ENCODE results near the gene SQOR.
"Not testable (repeated sequence)": the region's sequence is repeated elsewhere in the genome, so short reads cannot be mapped to it uniquely, and the experiment has no call there.

Gene SQOR

DNA sequence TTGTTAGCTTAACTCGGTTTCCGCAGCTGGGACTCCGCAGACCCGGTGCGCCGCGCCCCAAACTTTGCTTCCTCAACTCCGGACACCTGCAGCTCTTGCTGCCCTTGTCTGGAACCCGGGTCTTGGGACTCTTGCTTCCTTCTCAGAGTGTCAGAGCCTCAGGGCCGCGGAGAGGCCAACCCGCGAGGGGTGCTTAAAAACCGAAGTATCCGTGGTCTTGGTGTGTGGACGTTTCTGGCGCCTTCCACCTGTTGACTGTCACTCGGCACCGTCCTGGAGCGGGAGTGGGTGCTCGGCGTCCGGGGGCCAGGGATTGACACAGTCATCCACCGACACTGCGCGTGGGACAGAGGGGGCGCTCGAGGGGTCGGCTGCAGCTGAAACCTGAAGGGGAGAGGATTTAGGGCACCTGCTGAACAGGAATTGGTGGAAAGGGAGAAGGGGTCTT is 386 bp downstream of the SQOR start:
- peak; percentile 82 for DNase-seq

DNA sequence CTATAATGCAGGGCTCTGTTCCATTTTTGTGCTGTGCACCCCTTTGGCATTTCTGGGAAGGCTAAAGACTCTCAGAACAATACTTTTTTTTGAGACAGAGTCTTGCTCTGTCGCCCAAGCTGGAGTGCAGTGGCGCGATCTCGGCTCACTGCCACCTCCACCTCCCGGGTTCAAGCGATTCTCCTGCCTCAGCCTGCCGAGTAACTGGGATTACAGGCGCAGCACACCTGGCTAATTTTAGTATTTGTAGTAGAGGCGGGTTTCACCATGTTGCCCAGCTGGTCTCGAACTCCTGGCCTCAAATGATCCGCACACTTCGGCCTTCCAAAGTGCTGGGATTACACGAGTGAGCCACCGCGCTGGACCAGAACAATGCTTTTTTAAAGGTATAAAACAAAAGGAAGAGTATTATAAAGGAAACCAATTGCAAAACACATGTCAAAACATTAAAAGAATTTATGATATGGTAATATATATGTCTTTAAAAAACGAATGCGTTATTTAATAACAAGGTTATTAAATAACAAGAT is 999 bp downstream of the SQOR start:
- no peak for DNase-seq

DNA sequence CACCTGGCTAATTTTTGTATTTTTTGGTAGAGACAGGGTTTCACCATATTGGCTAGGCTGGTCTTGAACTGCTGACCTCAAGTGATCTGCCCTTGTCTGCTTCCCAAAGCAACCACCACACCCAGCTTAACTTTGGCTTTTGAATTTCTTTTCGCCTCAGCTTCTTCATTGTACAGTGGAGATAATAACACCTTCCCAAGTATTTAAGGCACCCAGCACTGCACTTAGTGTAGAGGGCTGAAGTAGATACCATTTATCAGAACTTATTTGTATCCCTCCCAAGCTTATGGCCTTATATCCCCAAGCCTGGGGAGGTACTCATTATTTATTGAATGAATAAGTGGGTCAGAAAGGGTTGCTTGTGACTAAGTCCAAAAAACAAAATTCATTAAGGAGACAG is 2.3 kb downstream of the SQOR start:
- no peak for DNase-seq

DNA sequence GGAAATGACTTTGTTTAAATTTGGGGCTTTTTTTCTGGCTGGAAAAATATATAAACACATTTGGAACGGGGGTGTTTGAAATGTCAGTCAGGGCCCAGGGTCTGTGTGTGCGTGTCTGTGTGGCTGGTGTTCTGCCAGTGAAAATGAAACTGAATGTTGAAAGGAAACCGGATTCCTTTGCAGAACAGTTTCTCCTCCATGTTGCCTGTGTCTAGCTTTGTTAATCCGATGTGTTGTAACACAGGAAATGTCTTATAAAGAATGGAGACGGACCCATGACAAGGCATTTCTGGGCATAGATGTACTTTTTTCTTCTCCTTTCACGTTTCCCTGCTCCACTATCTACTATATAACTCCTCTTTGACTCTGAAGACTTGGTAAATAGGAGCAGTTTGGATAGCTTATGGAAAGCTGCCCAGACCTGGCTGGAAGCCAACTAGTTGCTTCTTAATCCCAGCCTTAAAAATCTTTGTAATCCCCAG is 2.8 kb downstream of the SQOR start:
- DNase-seq: no peak

DNA sequence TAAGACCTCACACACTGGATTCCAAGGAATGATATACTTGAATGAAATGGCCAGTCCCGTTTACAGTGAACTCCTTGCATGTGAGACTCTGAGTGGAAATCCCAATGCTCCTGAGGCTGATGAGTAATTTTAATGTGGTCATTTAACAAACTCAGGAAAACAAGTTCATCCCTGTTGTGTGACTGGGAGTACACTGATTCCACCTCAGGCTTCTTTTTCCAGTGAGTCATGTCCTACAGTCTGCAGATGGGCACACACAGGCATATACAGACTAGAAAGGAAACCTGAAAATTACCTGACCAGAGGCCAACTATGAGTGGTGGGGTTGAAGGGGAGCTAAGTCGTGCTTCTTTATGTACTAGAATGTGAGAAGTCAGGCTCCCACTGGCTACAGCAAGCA is 5.8 kb downstream of the SQOR start:
- no peak for DNase-seq

DNA sequence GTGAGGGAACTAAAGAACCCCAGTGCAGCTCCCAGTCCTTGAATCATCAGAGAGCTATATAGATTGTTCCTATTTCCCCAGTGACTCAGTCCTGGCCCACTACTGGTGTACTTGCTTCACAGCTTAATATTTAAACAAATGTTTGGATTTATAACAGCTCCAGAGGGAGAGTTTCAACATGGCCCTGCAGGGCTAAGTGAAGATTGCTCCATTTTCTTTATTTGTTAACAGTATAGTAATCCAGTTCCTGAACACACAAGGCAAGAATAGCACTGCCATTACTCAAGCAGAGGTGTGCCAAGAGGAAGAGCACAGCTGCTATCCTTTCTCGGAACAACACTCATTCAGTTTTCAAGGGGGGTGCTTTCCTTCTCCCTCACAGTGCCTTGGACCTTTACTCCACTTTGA is 6.5 kb downstream of the SQOR start:
- no peak for DNase-seq

DNA sequence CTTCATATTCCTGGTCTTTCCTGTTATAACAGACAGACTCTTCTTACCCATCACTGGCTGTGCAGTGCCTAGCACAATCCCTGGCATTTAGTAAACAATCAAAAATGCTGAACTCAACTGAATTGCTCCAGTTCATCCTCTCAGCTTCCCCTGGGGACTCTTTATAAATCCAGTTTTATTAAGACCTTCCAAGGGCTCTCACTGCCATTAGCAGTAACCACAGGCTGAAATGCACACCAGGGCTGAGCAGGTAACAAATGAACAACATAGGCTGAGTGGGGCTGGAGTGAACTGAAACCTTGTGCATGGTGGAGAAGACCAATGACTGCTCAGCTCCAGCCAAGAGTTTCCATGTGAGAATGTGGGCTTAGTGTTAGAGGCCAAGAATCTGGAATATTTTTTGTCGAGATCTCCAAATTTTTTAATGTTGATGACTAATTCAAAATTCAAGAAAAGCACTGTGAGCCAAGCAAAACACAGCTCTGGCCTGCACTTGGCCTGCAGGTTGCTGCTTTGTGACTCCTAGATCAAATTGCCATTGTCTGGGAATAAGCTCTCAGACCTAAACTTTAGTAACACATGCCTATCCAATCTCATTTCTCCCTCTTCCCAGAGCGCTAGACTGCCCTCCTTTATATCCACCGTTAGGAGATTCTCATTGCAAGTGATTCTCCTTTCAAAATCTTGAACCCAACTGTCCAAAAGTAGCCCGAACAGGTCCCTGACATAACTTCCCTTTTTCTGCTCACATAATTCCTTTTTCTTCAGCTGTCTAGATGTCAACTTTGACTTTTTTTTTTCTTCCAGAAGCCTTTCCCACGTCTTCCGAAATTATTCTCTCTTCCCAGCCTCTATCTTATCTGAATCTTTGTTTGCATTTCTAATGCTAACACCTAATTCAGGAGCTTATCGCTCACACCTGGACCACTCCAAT is 7.4 kb downstream of the SQOR start:
- DNase-seq: no peak

DNA sequence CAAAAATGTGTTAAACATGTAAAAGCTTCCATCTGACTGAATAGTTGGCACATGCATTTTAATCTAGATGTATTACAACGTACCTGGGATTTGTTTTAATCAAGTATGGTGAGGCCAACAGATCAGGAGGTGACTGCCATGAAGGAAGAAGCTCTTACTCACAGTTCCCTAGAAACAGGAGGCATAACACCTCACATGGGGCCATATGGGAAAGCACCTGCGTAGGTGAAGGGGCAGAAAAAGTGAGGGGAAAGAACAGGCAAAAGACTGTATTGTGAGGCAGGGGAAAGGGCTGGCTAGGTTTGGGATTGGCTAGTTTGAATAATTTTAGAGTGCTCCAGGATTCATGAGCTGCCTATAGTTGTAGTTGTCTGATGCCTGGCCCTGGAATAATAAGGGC is 9.6 kb downstream of the SQOR start:
- no peak for DNase-seq

DNA sequence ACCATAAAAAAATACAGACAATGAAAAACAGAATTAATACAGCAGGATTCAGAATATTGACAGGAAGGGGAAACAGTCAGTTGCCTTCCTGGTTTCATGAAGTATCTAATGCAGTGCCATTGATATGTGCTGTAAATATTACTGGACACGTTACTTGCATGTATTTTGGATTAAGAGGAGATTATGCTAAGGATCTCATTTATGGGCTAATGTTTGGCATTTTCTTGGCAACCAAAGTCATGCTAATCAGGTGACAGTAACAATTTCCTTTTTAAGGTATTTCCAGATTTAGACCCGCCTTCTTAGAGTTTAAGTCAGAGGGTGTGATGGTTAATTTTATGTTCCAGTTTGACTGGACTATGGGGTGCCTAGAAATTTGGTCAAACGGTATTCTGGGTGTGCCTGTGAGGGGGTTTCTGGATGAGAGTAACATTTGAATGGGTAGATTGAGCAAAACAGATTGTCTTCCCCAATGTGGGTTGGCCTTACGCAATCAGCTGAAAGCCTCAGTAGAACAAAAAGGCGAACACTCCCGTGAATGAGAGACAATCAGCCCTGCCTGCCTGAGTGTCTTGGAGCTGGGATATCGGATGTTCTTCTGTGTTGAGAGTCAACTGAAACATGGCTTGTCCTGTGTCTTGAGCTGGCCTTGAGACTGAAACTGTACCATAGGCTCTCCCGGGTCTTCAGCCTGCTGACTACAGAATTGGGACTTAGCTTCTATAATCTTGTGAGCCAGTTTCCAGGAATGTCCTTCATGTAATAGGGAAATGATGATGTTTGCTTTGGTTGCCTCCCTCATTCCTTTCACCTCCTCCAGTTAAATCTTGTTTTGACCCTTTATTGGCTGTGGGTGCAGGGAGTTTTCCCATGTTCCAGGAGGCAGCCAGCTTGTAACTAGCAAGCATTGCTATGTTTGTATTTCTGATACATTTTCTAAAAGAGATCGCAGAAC is 10.5 kb downstream of the SQOR start:
- no peak for DNase-seq

DNA sequence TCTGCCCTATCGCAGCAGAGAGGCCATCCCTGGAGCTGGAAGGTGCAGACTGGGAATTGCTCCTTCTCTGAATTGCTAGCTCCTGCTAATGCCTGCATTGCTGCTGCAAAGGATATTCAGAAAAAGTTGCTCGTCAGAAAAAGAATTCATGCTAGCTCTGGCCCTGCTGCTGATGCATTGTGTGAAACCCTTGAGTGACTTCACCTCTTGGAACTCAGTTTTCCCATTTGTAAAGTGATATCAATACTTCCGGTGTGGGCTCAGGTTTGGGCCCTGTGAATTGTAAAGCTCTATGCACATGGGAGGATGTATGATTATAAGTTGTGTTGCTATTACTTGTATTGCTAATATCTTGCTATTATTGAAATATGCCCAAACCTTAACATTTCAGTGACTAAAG is 11.4 kb downstream of the SQOR start:
- no peak for DNase-seq

DNA sequence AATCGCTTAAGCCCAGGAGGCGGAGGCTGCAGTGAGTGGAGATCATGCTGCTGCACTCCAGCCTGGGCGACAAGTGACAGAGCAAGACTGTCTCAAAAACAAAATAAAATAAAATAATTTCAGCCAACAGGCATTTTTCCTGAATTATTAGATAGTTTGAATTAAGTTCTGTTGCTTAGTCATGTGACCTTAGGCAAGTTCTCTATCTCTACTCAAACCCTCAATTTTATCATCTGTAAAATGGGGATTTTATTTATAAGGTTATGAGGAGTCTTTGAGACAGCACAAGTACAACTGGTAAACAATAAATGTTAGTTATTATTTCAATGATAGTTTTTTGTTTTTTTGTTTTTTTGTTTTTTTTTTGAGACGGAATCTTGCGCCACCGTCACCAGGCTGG is 13.0 kb downstream of the SQOR start:
- DNase-seq: no peak

DNA sequence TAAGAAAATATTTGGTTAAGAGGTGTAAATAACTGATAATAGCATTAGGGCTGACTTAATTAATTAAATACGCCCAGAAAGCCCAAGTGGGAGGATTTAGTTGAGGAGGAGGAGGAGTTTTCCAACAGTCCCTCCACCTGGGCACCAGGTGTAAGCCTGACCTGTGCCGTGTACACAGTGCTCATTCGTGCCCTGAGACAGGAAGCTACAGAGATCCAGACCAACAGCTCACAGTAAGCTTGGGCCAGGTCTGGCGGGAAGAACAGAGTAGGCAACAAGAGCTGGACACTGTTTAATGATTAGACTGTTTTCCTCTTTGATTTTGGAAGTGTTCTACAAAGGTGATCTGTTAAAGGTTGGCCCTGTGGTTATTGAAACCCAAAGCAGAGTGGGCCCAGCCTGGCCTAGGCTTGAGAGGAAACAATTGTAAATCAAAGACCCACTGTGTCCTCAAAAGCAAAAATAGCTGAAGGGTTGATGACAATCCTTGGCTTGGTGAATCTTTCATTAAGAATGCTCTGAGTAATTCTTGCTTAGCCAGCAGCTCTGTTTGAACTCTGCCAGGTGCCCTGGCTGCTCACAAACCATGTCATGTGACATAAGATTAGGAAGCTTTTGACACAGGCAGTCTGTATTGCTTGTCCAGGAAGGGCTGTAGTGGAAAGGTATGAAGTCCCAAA is 13.8 kb downstream of the SQOR start:
- DNase-seq: no peak

DNA sequence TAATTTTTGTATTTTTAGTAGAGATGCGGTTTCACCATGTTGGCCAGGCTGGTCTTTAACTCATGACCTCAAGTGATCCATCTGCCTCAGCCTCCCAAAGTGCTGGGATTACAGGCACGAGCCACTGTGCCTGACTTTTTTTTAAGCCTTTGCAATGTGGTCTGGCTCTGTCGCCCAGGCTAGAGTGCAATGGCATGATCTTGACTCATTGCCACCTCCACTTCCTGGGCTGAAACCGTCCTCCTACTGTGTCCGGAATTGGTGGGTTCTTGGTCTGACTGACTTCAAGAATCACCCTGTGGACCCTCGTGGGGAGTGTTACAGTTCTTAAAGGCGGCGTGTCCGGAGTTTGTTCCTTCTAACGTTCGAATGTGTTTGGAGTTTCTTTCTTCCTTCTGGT is 15.2 kb downstream of the SQOR start:
- DNase-seq: not testable (repeated sequence)

DNA sequence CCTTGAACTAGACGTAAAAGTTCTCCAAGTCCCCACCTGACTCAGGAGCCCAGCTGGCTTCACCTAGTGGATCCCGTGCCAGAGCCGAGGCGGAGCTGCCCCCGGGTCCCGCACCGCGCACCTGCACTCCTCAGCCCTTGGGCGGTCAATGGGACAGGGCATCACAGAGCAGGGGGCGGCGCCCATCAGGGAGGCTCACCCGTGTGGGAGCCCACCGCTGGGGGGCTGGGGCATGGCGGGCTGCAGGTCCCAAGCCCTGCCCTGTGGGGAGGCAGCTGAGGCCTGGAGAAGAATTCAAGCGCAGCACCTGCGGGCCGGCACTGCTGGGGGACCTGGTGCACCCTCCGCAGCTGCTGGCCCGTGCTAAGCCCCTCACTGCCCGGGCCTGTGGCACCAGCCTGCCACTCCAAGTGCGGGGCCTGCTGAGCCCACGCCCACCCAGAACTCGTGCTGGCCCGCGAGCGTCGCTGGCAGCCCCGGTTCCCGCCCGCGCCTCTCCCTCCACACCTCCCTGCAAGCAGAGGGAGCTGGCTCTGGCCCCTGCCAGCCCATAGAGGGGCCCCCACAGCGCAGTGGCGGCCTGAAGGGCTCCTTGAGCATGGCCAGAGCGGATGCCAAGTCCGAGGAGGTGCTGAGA is 16.2 kb downstream of the SQOR start:
- DNase-seq: no peak

DNA sequence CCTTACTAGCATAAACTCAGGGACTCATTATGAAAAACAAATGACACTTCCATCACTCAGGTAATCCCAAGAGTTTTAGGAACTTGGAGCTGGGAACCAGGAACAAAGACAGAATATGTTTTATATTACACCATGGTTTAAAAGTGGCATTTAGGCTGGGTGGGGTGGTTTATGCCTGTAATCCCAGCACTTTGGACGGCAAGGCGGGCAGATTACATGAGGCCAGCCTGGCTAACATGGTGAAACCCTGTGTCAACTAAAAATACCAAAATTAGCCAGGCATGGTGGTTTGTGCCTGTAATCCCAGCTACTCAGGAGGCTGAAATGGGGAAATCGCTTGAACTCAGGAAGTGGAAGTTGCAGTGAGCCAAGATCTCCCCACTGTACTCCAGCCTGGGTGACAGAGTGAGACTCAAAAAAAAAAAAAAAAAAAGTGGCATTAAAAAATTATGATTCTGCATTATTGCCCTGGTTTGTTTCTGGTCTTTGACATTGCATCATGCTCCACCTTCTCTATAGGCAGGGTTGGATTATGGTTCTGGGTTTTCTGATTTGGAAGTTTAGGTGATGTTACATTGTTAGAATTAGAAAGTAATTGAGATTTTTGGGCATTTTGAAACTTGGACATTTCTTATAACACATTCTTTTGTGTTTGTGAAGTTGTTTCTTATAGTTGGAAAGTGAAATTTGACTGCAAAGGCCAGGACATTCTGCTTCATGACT is 19.0 kb downstream of the SQOR start:
- no peak for DNase-seq

DNA sequence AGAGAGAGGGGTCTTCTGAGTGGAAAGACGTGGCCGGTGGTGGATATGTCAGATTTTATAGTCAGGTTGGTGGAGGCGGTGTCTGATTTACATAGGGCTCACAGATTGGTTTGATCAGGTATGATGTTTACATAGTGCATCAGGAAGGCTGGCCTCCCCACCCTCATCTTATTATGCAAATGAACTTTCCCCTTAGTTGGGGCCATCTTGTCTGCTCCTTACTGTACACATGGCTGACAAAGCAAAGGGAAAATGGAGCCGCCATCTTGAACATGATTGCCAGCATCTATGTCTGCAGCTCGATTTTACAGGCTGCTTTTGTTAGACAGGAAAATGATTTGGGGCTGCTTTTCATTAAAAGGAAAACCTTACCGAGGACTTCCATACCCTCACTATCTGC is 19.9 kb downstream of the SQOR start:
- no peak for DNase-seq

DNA sequence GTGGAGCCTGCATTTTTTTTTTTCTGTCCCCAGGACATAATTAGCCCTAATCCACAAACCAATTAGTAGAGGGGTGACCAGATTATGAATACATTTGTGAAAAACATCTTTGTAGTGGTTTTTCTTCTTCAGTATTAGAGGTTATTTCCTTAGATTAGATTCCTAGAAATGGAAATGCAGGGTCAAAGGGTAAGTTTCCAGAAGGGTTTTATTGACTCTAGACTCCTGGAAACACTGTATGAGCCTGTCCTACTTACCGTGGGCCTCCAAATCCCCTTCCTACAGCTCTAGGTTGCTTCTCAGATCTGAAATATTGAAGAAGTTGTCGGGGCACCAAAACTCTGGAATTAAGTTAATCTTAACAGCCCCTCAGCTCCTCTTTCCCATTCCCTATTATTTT is 22.4 kb downstream of the SQOR start:
- DNase-seq: no peak

DNA sequence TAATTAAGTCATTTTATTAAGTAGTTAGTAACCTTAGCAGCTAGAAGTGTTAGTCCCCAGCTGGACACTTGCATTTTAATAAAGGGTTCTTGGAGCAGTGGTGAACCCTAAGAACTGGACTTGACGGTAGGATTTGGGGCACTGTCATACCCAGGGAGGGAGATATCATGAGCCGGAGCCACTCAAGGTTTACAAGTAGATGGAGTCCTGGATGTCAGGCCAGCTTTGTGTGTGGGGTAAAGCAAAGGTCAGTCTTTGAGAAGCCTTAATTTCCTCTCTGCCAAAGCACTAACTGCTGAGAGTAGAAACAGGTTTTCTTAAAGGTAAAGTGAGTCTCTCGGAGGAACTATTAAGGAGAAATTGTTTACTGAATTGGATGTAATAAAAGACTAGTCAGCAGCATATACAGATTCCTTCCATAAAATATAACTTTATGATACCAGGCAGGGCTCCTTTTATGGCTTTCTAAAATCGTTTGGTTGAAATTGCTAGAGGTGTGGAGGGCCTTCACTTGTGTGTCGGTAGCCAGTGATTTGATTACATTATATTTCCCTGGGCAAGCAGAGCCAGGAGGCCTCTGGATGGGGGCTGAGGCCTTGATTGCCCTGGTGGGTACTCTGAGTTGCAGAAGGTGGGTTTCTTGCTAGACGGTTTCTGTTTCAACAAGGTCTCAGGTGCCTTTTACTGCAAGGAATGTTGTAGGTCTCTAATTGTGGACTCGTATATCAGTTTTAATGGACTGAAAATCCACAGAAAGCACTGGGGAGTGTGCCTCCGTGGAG is 23.1 kb downstream of the SQOR start:
- no peak for DNase-seq

DNA sequence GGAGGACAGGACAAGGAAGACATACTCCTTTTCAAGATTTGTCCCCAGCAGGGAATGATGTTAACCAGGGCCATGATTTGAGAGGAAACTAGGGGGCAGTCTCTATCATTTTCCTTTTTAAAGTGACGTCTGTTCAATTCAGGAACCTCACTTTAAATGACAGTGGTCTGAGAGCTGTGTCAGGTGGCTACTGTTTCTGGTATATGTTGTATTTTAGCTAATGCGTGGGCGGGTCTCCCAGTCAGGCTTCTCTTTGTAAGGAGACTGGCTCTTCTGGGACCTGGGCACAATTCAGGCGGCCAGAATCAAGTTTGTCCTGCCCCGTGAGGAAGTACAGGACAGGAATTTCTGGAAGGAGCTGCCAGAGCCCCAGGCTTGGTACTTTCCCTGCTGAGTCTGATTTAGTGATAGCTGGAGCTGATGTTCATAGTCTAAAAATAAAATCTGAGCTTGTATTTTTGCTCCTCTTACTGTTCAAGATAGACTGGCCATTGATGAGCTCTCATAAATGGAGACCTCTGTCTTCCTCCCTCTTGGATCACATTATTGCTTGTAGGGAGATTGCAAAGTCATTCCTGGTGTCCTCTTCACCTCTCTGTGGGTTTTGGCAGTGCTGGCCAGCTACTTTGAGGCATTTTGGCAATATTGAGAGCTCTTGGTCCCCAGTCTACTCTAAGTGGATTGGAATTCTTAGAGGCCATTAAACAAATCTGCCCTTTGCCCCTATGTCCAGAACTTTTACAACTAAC is 25.6 kb downstream of the SQOR start:
- no peak for DNase-seq

DNA sequence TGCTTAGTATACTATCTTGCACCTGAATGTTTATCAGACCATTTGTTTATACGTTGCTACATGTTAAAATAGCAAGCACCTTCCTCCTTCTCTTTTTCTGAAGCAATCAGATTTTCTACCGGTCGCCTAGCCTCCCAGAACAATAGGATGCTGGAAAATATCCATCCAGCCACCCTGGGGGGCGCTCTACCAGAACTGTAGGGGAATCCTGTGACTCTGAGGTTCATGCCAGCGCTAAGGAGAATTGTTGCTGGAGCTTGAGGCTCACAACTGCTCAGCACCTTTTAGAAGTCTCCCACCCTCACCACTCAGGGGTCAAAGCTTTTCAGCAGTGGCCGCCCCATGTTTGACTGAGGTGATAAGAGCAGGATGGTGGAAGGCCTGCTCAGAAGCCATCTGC is 27.5 kb downstream of the SQOR start:
- no peak for DNase-seq

Measured in retina (tissue), 1 donor.